Upper lobe of left lung (tissue), 6 donors: ENCODE measurements around the gene GPATCH2. TPM values are rescaled to one million over a fixed set of nuclear protein-coding genes. Genes with fewer than 3 reads are reported as not detected.

Experiments used
- ATAC-seq, 2 donors: fragments of 200-7000 bp; cut with Tn5 transposase; one replicate each; pipeline ENCODE4 v1.9.1; 2022; ENCODE audit warnings: mild to moderate bottlenecking in 2 of 2, moderate library complexity in 2 of 2; ENCODE audit not compliant: low FRiP score in 2 of 2
- DNase-seq, 2 donors: peaks; one replicate each; pipeline ENCODE4 v3.0.0-alpha.2; 2019 to 2020
- H3K27ac ChIP-seq, 4 donors: fragments of 200-600 bp; sonication (generic); one replicate each; pipeline ENCODE4 v1.5.1; 2016 to 2019
- H3K27me3 ChIP-seq, 4 donors: fragments of 200-600 bp; sonication (generic); one replicate each; pipeline ENCODE4 v1.5.1; 2017 to 2019
- H3K36me3 ChIP-seq, 4 donors: fragments of 200-600 bp; sonication (generic); one replicate each; pipeline ENCODE4 v1.5.1; 2016 to 2019
- H3K4me1 ChIP-seq, 4 donors: fragments of 200-600 bp; sonication (generic); one replicate each; pipeline ENCODE4 v1.5.1; 2018 to 2019
- H3K4me3 ChIP-seq, 4 donors: fragments of 200-600 bp; sonication (generic); one replicate each; pipeline ENCODE4 v1.5.1; 2017 to 2019; ENCODE audit warnings: mild to moderate bottlenecking in 2 of 4, moderate library complexity in 1 of 4
- H3K9me3 ChIP-seq, 4 donors: fragments of 200-600 bp; sonication (generic); one replicate each; pipeline ENCODE4 v1.5.1; 2018 to 2019
- EP300 ChIP-seq, 4 donors: sonication (generic); formaldehyde crosslinking; IDR thresholded peaks; one replicate each; pipeline ENCODE4 v1.5.1; 2017; ENCODE audit warnings: antibody characterized with exemption in 4 of 4, control low read depth in 2 of 4
- POLR2A ChIP-seq, 4 donors: fragments of 450-650 bp; IDR thresholded peaks; one replicate each; pipeline ENCODE4 v1.5.1; 2016 to 2017; ENCODE audit warnings: antibody characterized with exemption in 4 of 4, mild to moderate bottlenecking in 2 of 4
- POLR2AphosphoS5 ChIP-seq, 2 donors: sonication (generic); formaldehyde crosslinking; IDR thresholded peaks; one replicate each; pipeline ENCODE4 v1.5.1; 2017; ENCODE audit warnings: antibody characterized with exemption in 2 of 2
- WGBS, 2 donors: methylation state at CpG; one replicate each; pipeline ENCODE4 v1.1.5; 2017 to 2018; 5-methylcytosine and 5-hydroxymethylcytosine counted together
- total RNA-seq, 6 donors: library from RNA; depleted of rRNA in 4 of 6; stranded (reverse); fragments of >200 nt in 4 of 6; gene quantifications; one replicate each; pipeline versions ENCODE4 v1.1.0 to v1.2.1, GENCODE V29; 2016 to 2021
- TF ChIP-seq, protein P1 (sequence below), 6 experiments: fragments of 450-650 bp in 4 of 6; fragments of 200-600 bp in 2 of 6; sonication (generic) in 2 of 6; IDR thresholded peaks; one replicate each; pipeline ENCODE4 v1.5.1; 2016 to 2019; ENCODE audit warnings: antibody characterized with exemption in 6 of 6
- donor health status: DM: no; HTN: no; CAD: no; lungs with moderate emphysema.
- donor health status: DM: no; HTN: yes; CAD: no; lungs with severe emphysema.

GPATCH2 gene
- total RNA-seq: 10 to 100 TPM in 5 of 6 donors, 1 to 10 TPM in 1; 9.1 to 22.4 (median 15.1) TPM

DNA sequence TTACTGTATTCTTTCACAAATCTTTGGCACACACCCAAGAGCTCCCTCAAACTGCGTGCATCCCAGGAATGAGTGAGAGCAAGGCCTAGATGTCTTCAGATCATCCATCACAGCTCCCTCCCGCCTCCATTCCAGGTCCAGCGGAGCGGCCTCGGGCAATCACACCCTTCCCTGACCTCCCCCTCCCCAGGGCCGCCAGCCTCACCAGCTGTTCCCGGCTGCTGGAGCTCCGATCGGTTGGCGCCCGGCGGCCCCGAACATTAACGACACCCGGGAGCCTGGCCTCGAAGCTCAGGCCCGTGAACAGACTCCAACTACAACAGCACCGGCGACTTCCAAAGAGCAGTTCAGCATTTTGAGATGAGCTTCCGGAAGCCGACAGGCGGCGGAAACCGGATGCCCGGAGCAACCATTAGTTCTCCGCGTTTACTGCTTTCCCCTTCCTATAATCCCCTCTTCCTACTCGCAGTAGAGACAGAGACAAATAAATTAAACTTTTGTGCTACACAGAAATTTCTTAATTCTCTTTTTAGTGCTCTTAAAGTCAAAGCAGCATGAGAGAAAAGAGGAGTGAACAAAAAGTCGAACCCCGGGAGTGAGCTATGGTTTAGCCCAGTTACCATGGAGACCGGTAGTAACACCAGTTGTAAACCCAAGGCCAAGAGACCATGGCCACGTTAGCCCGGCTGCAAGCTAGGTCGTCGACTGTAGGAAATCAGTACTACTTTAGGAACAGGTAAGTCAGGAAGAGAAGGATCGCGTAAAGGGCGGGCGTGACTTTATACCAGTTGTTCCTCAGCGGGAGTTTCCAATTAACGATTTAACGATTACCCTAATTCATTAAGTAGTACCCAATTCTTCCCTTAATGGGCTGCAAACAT, at the start of gene GPATCH2, which contains the start of gene SPATA17:
Gene GPATCH2 (minus strand): TSS at position 380 of the 881 bp plus-strand sequence. CDS start 119 bp downstream, at position 261.
Gene SPATA17 (plus strand): TSS at position 634 of the 881 bp plus-strand sequence. CDS start 35 bp downstream, at position 669.
- H3K27ac ChIP-seq: peak within 1 kb of the TSS; percentile 83 to 95 (median 88)
- ATAC-seq: peak; percentile 95 to 97
- H3K9me3 ChIP-seq: no peaks in the 10 kb centered on the region
- TF ChIP-seq EP300 (IDR thresholded peaks at IDR 0.05) (no peak), POLR2AphosphoS5 (IDR thresholded peaks at IDR 0.05) (peak; percentile 40 to 55), POLR2A (IDR thresholded peaks at IDR 0.05) (peak in 2 of 4 donors; percentile 19 to 54)
- TF ChIP-seq, protein P1, sequence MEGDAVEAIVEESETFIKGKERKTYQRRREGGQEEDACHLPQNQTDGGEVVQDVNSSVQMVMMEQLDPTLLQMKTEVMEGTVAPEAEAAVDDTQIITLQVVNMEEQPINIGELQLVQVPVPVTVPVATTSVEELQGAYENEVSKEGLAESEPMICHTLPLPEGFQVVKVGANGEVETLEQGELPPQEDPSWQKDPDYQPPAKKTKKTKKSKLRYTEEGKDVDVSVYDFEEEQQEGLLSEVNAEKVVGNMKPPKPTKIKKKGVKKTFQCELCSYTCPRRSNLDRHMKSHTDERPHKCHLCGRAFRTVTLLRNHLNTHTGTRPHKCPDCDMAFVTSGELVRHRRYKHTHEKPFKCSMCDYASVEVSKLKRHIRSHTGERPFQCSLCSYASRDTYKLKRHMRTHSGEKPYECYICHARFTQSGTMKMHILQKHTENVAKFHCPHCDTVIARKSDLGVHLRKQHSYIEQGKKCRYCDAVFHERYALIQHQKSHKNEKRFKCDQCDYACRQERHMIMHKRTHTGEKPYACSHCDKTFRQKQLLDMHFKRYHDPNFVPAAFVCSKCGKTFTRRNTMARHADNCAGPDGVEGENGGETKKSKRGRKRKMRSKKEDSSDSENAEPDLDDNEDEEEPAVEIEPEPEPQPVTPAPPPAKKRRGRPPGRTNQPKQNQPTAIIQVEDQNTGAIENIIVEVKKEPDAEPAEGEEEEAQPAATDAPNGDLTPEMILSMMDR (IDR thresholded peaks at IDR 0.05): peak in 5 of 6 experiments; percentile 21 to 52 (median 32)
- 2 to 3% methylated on average over 30 to 41 of the region's 42 CpGs for WGBS, 2 donors
- no peaks in the 10 kb centered on the region for H3K36me3 ChIP-seq
- peaks cover 15 to 40% (median 20%) of the 10 kb centered on the region in 4 donors for H3K4me1 ChIP-seq
- H3K27me3 ChIP-seq: no peaks in the 10 kb centered on the region
- DNase-seq: peak; percentile 77 to 89
- H3K4me3 ChIP-seq: peak within 1 kb of the TSS; percentile 55 to 82 (median 70)

DNA sequence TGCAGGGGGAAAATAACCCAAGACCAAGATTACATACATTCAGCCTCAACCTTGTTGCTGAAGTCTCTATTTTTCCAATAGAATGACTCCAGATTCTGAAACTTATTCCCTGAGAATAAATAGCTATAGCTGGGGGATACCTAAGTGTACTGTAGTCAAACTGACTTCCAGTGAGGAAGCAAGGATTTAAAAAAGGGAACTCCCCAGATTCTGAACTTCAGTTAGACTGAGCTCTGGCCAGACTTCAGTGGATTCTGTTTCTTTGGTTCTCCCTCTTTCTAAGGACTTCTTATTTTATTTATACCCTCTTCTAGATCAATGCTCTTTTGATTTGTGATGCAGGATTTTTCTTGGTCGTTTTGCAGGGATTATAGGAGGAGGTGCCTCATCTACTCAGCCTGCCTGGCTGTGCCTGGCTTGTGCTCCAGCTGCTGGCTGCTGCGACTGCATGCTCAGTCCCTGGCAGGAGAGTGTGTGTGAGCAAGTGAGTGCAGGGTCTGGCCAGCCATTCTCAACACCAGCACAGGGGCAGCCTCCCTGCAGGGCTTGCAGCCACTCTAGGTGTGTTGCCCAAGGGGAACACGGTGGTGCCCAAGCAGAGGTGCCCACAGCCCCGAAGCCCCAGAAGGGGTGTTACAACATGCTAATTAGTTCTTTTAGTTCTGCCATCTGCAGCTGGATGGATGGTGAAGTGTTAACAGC, 43.3 kb upstream of the GPATCH2 start:
- Histone ChIP-seq H3K4me1 (no peaks in the 10 kb centered on the region), H3K27me3 (no peaks in the 10 kb centered on the region), H3K9me3 (no peaks in the 10 kb centered on the region), H3K4me3 (no peak overlapping the region), H3K27ac (no peak overlapping the region), H3K36me3 (no peaks in the 10 kb centered on the region)
- DNase-seq (peak in 1 of 2 donors; percentile 39), ATAC-seq (peak in 1 of 2 donors; percentile 52)
- 46 to 65% methylated on average over 2 to 3 of the region's 4 CpGs for WGBS, 2 donors
- TF ChIP-seq EP300 (IDR thresholded peaks at IDR 0.05): no peak
- no peak for TF ChIP-seq POLR2AphosphoS5 (IDR thresholded peaks at IDR 0.05)
- TF ChIP-seq POLR2A (IDR thresholded peaks at IDR 0.05): no peak
- TF ChIP-seq, protein P1 (IDR thresholded peaks at IDR 0.05): no peak

- WGBS, 2 donors: 65 to 76% methylated on average over 2 of the region's 2 CpGs
- no peaks in the 10 kb centered on the region for H3K9me3 ChIP-seq
- H3K4me3 ChIP-seq: no peak overlapping the region
- H3K36me3 ChIP-seq: no peaks in the 10 kb centered on the region
- ATAC-seq (peak in 1 of 2 donors; percentile 63), DNase-seq (no peak)
- no peaks in the 10 kb centered on the region for H3K27me3 ChIP-seq
- TF ChIP-seq POLR2A (IDR thresholded peaks at IDR 0.05): no peak
- no peaks in the 10 kb centered on the region for H3K4me1 ChIP-seq
- no peak overlapping the region for H3K27ac ChIP-seq
Measured at GRCh38 chr1:217673387-217673786, 42.5 kb upstream of the GPATCH2 start.

- no peak overlapping the region for H3K27ac ChIP-seq
- H3K4me1 ChIP-seq: no peaks in the 10 kb centered on the region
- TF ChIP-seq EP300 (IDR thresholded peaks at IDR 0.05) (no peak), POLR2A (IDR thresholded peaks at IDR 0.05) (no peak), POLR2AphosphoS5 (IDR thresholded peaks at IDR 0.05) (no peak)
- TF ChIP-seq, protein P1 (IDR thresholded peaks at IDR 0.05): no peak
- DNase-seq (no peak), ATAC-seq (no peak)
- 64 to 71% methylated on average over 2 of the region's 2 CpGs for WGBS, 2 donors
- no peaks in the 10 kb centered on the region for H3K27me3 ChIP-seq
- H3K9me3 ChIP-seq: no peaks in the 10 kb centered on the region
- no peak overlapping the region for H3K4me3 ChIP-seq
- H3K36me3 ChIP-seq: no peaks in the 10 kb centered on the region
Measured at GRCh38 chr1:217668351-217668940, 37.6 kb upstream of the GPATCH2 start.

DNA sequence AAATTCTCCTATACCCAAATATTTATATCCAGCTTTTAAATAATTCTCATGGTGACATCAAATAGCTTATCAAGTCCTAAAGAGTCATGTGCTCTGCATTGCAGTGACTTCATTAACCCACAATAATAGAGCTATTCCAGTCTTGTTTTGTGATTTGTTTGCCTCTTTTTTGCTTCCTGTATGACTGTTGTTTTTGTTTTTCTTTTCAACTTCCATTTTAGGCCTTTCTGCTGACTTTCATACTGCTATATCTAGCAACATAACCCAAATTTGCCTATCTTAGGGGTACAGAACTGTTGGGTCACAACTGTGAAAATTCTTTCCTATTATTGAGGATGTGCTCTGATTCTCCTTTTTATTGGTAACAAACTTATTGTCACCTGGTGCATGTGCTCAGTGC, 30.5 kb upstream of the GPATCH2 start:
- H3K4me1 ChIP-seq: no peaks in the 10 kb centered on the region
- DNase-seq (no peak), ATAC-seq (no peak)

More for the DNA sequence above, 30.5 kb upstream of the GPATCH2 start:
- Histone ChIP-seq H3K27me3 (no peaks in the 10 kb centered on the region), H3K4me3 (no peak overlapping the region), H3K27ac (no peak overlapping the region), H3K9me3 (no peaks in the 10 kb centered on the region), H3K36me3 (no peaks in the 10 kb centered on the region)
- TF ChIP-seq POLR2A (IDR thresholded peaks at IDR 0.05) (no peak), POLR2AphosphoS5 (IDR thresholded peaks at IDR 0.05) (no peak), EP300 (IDR thresholded peaks at IDR 0.05) (no peak)
- TF ChIP-seq, protein P1 (IDR thresholded peaks at IDR 0.05): no peak
